IMR-90 (cell line): ENCODE results near the gene SEC61B. TPM values are rescaled to one million over a fixed set of nuclear protein-coding genes. Genes with fewer than 3 reads are reported as not detected.

Experiments
- ATAC-seq: fragments of 200-7000 bp; cut with Tn5 transposase; 2 replicates; pipeline ENCODE4 v1.9.1; 2020; ENCODE audit warnings: low read depth, mild to moderate bottlenecking, moderate library complexity
- BruUV-seq: library from RNA; stranded (reverse); fragments of 400-500 nt; replicated peaks from 2 replicates; lab custom pipeline; 2021; lab: Mats Ljungman, UMichigan
- CTCF ChIA-PET: fragments of 300-600 bp; formaldehyde crosslinking; extraction: SDS; loops from one replicate; lab custom pipeline; 2021; ENCODE audit warnings: antibody characterized with exemption; lab: Yijun Ruan, JAX
- POLR2A ChIA-PET: fragments of 300-600 bp; sonication (Branson Sonifier 250); formaldehyde crosslinking; loops from one replicate; lab custom pipeline; 2022; ENCODE audit warnings: antibody characterized with exemption; ENCODE audit not compliant: unreplicated experiment; lab: Charles Lee
- DNase-seq: peaks from one replicate; pipeline ENCODE4 v3.0.0; 2013
- H2AFZ ChIP-seq: replicated peaks from 2 replicates; pipeline ENCODE3; 2013; ENCODE audit warnings: low read length, mild to moderate bottlenecking; ENCODE audit not compliant: poor library complexity
- H2AK5ac ChIP-seq: 2 replicates; pipeline ENCODE4 v1.6.1; 2013; ENCODE audit warnings: low read depth, low read length, inconsistent platforms
- H2AK9ac ChIP-seq: replicated peaks from 2 replicates; pipeline ENCODE3; 2013; ENCODE audit warnings: mild to moderate bottlenecking, low read depth, low read length, moderate library complexity; ENCODE audit not compliant: poor library complexity
- H2BK120ac ChIP-seq: 2 replicates; pipeline ENCODE4 v1.6.1; 2013; ENCODE audit warnings: low read depth, low read length, inconsistent platforms
- H2BK15ac ChIP-seq: 3 replicates; pipeline ENCODE4 v1.6.1; 2013; ENCODE audit warnings: low read depth, low read length, inconsistent platforms
- H2BK20ac ChIP-seq: 2 replicates; pipeline ENCODE4 v1.6.1; 2013; ENCODE audit warnings: low read depth, mild to moderate bottlenecking, inconsistent platforms, low read length, moderate library complexity
- H2BK5ac ChIP-seq: 2 replicates; pipeline ENCODE4 v1.6.1; 2013; ENCODE audit warnings: mild to moderate bottlenecking, low read depth, low read length, inconsistent platforms; ENCODE audit not compliant: poor library complexity, severe bottlenecking
- H3K14ac ChIP-seq: replicated peaks from 2 replicates; pipeline ENCODE4 v1.6.1; 2013; ENCODE audit warnings: low read depth, low read length, inconsistent platforms
- H3K18ac ChIP-seq: 2 replicates; pipeline ENCODE4 v1.6.1; 2013; ENCODE audit warnings: low read depth, low read length, control low read depth
- H3K23ac ChIP-seq: 2 replicates; pipeline ENCODE4 v1.6.1; 2013; ENCODE audit warnings: low read depth, low read length, inconsistent platforms
- H3K27ac ChIP-seq: 2 replicates; pipeline ENCODE4 v1.5.1; 2013; ENCODE audit warnings: mild to moderate bottlenecking, control low read depth, low read length; ENCODE audit not compliant: insufficient read depth
- H3K27me3 ChIP-seq: 2 replicates; pipeline ENCODE4 v1.6.1; 2013; ENCODE audit warnings: low read length; ENCODE audit not compliant: control insufficient read depth, insufficient read depth
- H3K36me3 ChIP-seq: 2 replicates; pipeline ENCODE4 v1.6.1; 2013; ENCODE audit warnings: low read length, mixed read lengths; ENCODE audit not compliant: control insufficient read depth, insufficient read depth
- H3K4ac ChIP-seq: 2 replicates; pipeline ENCODE4 v1.6.1; 2013; ENCODE audit warnings: low read depth, low read length, inconsistent platforms
- H3K4me1 ChIP-seq: 2 replicates; pipeline ENCODE4 v1.6.1; 2013; ENCODE audit warnings: low read length, mixed read lengths; ENCODE audit not compliant: control insufficient read depth, insufficient read depth
- H3K4me2 ChIP-seq: 2 replicates; pipeline ENCODE4 v1.6.1; 2013; ENCODE audit warnings: low read depth, mild to moderate bottlenecking, control low read depth, low read length, moderate library complexity
- H3K4me3 ChIP-seq: 2 replicates; pipeline ENCODE4 v1.5.1; 2013; ENCODE audit warnings: low read depth, mild to moderate bottlenecking, control low read depth, low read length, moderate library complexity; ENCODE audit not compliant: insufficient read depth
- H3K56ac ChIP-seq: 2 replicates; pipeline ENCODE4 v1.6.1; 2013; ENCODE audit warnings: low read length, inconsistent platforms; ENCODE audit not compliant: insufficient read depth; ENCODE audit errors: extremely low read depth
- H3K79me1 ChIP-seq, 2 experiments: 2 replicates each; pipeline ENCODE4 v1.6.1; 2013; ENCODE audit warnings: low read length in 2 of 2, inconsistent platforms in 1 of 2, low read depth in 1 of 2
- H3K9ac ChIP-seq: 2 replicates; pipeline ENCODE4 v1.6.1; 2013; ENCODE audit warnings: low read depth, low read length, control low read depth
- H3K9me1 ChIP-seq: 2 replicates; pipeline ENCODE4 v1.6.1; 2013; ENCODE audit warnings: low read length, inconsistent platforms; ENCODE audit not compliant: insufficient read depth
- H3K9me3 ChIP-seq: 2 replicates; pipeline ENCODE4 v1.6.1; 2013; ENCODE audit warnings: low read length; ENCODE audit not compliant: control insufficient read depth, insufficient read depth
- H4K20me1 ChIP-seq: 2 replicates; pipeline ENCODE4 v1.6.1; 2013; ENCODE audit warnings: low read length, inconsistent platforms; ENCODE audit not compliant: insufficient read depth
- H4K5ac ChIP-seq: 2 replicates; pipeline ENCODE4 v1.6.1; 2013; ENCODE audit warnings: mild to moderate bottlenecking, low read depth, low read length, control low read depth
- H4K8ac ChIP-seq, 2 experiments: 2 replicates each; pipeline ENCODE4 v1.6.1; 2013; ENCODE audit warnings: low read depth in 2 of 2, low read length in 2 of 2, control low read depth in 1 of 2, inconsistent platforms in 1 of 2
- H4K91ac ChIP-seq: 2 replicates; pipeline ENCODE4 v1.6.1; 2013; ENCODE audit warnings: low read depth, low read length, inconsistent platforms; ENCODE audit not compliant: insufficient read depth
- BHLHE40 ChIP-seq: fragments of 150-350 bp; IDR thresholded peaks from 2 replicates; pipeline ENCODE4 v1.6.1; 2016; ENCODE audit warnings: mild to moderate bottlenecking, low read depth, low read length
- CEBPB ChIP-seq: IDR thresholded peaks from 2 replicates; pipeline ENCODE4 v1.6.1; 2012; ENCODE audit warnings: low read depth, low read length, improper control_type of control experiment
- CHD1 ChIP-seq: IDR thresholded peaks from 2 replicates; pipeline ENCODE4 v1.6.1; 2012; ENCODE audit warnings: low read depth, low read length, improper control_type of control experiment
- CTCF ChIP-seq: conservative IDR thresholded peaks from 2 replicates; pipeline ENCODE4 v1.5.1; 2012; ENCODE audit warnings: mild to moderate bottlenecking, low read depth, low read length, improper control_type of control experiment
- ELK1 ChIP-seq: fragments of 150-350 bp; IDR thresholded peaks from 2 replicates; pipeline ENCODE4 v1.6.1; 2016; ENCODE audit warnings: low read depth, mild to moderate bottlenecking, low read length, moderate library complexity, borderline replicate concordance
- FOS ChIP-seq: fragments of 150-350 bp; IDR thresholded peaks from 2 replicates; pipeline ENCODE4 v1.6.1; 2016; ENCODE audit warnings: low read depth, low read length
- MAFK ChIP-seq: IDR thresholded peaks from 2 replicates; pipeline ENCODE4 v1.6.1; 2012; ENCODE audit warnings: low read depth, low read length, improper control_type of control experiment
- MAZ ChIP-seq: IDR thresholded peaks from 2 replicates; pipeline ENCODE4 v1.6.1; 2012; ENCODE audit warnings: low read depth, mild to moderate bottlenecking, low read length, improper control_type of control experiment, moderate library complexity, borderline replicate concordance
- MXI1 ChIP-seq: IDR thresholded peaks from 2 replicates; pipeline ENCODE4 v1.6.1; 2012; ENCODE audit warnings: low read depth, mild to moderate bottlenecking, low read length, moderate library complexity, borderline replicate concordance
- NFE2L2 ChIP-seq: fragments of 150-350 bp; IDR thresholded peaks from 2 replicates; pipeline ENCODE4 v1.6.1; 2016; ENCODE audit warnings: low read depth, mild to moderate bottlenecking, low read length
- POLR2A ChIP-seq: IDR thresholded peaks from 2 replicates; pipeline ENCODE4 v1.6.1; 2012; ENCODE audit warnings: mild to moderate bottlenecking, low read depth, low read length
- RAD21 ChIP-seq: IDR thresholded peaks from 2 replicates; pipeline ENCODE4 v1.6.1; 2012; ENCODE audit warnings: low read length, improper control_type of control experiment
- RCOR1 ChIP-seq: IDR thresholded peaks from 2 replicates; pipeline ENCODE4 v1.6.1; 2012; ENCODE audit warnings: mild to moderate bottlenecking, low read length, improper control_type of control experiment; ENCODE audit not compliant: insufficient replicate concordance
- RFX5 ChIP-seq: IDR thresholded peaks from 2 replicates; pipeline ENCODE4 v1.8.0; 2012; ENCODE audit warnings: low read depth, mild to moderate bottlenecking, low read length, moderate library complexity
- SMC3 ChIP-seq: fragments of 150-350 bp; IDR thresholded peaks from 2 replicates; pipeline ENCODE4 v1.6.1; 2016; ENCODE audit warnings: low read depth, mild to moderate bottlenecking, antibody characterized with exemption, low read length, moderate library complexity
- USF2 ChIP-seq: fragments of 150-350 bp; IDR thresholded peaks from 2 replicates; pipeline ENCODE4 v1.6.1; 2017; ENCODE audit warnings: mild to moderate bottlenecking, antibody characterized with exemption, low read length, low read depth
- WGBS, 2 experiments: methylation state at CpG; one replicate each; pipeline versions ENCODE4 v1.1.5 to v1.1.7; 2013; ENCODE audit warnings: missing lambda C conversion rate in 2 of 2; ENCODE audit not compliant: insufficient read length in 1 of 2; ENCODE audit errors: extremely low coverage in 2 of 2; 5-methylcytosine and 5-hydroxymethylcytosine counted together
- dilution Hi-C: fragments of 300-500 bp; cut with HindIII; formaldehyde crosslinking; loops from one replicate; pipeline ENCODE4 v1.14.3; 2018; ENCODE audit warnings: low sequenced_read_pairs; ENCODE audit not compliant: unreplicated experiment
- in situ Hi-C: fragments of 300-500 bp; cut with MboI; formaldehyde crosslinking; loops from 3 replicates; pipeline ENCODE4 v1.14.3; 2019; ENCODE audit warnings: low sequenced_read_pairs, inconsistent platforms, mixed read lengths
- intact Hi-C: fragments of 100-400 bp; cut with micrococcal nuclease; formaldehyde crosslinking; loops from 2 replicates; pipeline ENCODE4 v1.10.0; 2022
- polyA plus RNA-seq, 3 experiments: library from polyadenylated mRNA; depleted of rRNA; stranded (reverse); fragments of >200 nt; gene quantifications; 2 replicates each; pipeline ENCODE4 v1.2.3, GENCODE V29; 2012; ENCODE audit warnings: low replicate concordance in 1 of 3
- total RNA-seq: library from RNA; depleted of rRNA; stranded (reverse); fragments of >200 nt; gene quantifications from 2 replicates; pipeline ENCODE4 v1.2.3, GENCODE V29; 2012

SEC61B gene
- total and polyA plus RNA-seq, 2 of the 4 experiments (the other 2 are of a cell fraction): 180 to 281 TPM

GRCh38 chr9:99231711-99232110 lies 9.6 kb downstream of the SEC61B start:
- Histone ChIP-seq H2BK5ac (no peak overlapping the region), H3K27ac (no peak overlapping the region), H3K9me3 (no peaks in the 10 kb centered on the region), H3K18ac (no peak overlapping the region), H4K20me1 (peaks cover 23% of the 10 kb centered on the region), H4K5ac (no peak overlapping the region), H3K4ac (no peak overlapping the region), H3K4me1 (no peaks in the 10 kb centered on the region), H3K27me3 (no peaks in the 10 kb centered on the region), H3K14ac (no peak overlapping the region), H2AK9ac (no peak overlapping the region), H3K23ac (no peak overlapping the region), H2AK5ac (no peak overlapping the region), H3K9ac (no peak overlapping the region), H2BK15ac (no peak overlapping the region), H4K91ac (no peak overlapping the region), H2BK20ac (no peak overlapping the region), H4K8ac (no peak overlapping the region), H2AFZ (no peak overlapping the region), H3K4me2 (no peak overlapping the region), H3K36me3 (peaks cover 32% of the 10 kb centered on the region), H3K79me1 (peaks cover 13 to 24% of the 10 kb centered on the region in 2 experiments), H2BK120ac (no peak overlapping the region), H3K4me3 (no peak overlapping the region), H3K56ac (no peak overlapping the region), H3K9me1 (no peaks in the 10 kb centered on the region)
- in situ Hi-C loops (no loop called here), intact Hi-C loops (no loop called here), dilution Hi-C loops (no loop called here)
- TF ChIP-seq SMC3: peak; percentile 42
- TF ChIP-seq RFX5: no peak
- TF ChIP-seq FOS: no peak
- TF ChIP-seq USF2: no peak
- TF ChIP-seq MAFK: no peak
- no peak for TF ChIP-seq NFE2L2
- no peak for TF ChIP-seq RCOR1
- peak; percentile 44 for TF ChIP-seq CTCF
- no peak for TF ChIP-seq ELK1
- no peak for TF ChIP-seq BHLHE40
- TF ChIP-seq MXI1: no peak
- TF ChIP-seq CHD1: no peak
- peak; percentile 40 for TF ChIP-seq RAD21
- TF ChIP-seq CEBPB: no peak
- TF ChIP-seq MAZ: no peak
- no peak for TF ChIP-seq POLR2A
- DNase-seq: peak; percentile 11
- BruUV-seq: no TSS peak
- no CpG with 5 or more reads among the region's 2 CpGs for WGBS, 2 experiments
- CTCF ChIA-PET: interaction anchor here (0.8 to 1.3 kb wide), 2 partner anchors 8 kb away, joined by 3 read pairs; no protein-coding TSS in a partner anchor
- POLR2A ChIA-PET: no interaction called here
- ATAC-seq: peak; percentile 51; the same call in 1 of the 2 replicates
